IPS-NIHi11 (cell line): Measurements from ENCODE around the gene MRGPRG.
A peak's percentile ranks its signal among the peaks of the same experiment; 100 is the strongest.
"Not testable (repeated sequence)": the region's sequence is repeated elsewhere in the genome, so short reads cannot be mapped to it uniquely, and the experiment has no call there.

Source experiments
- DNase-seq: peaks from one replicate; pipeline ENCODE4 v3.0.0; 2012; ENCODE audit warnings: mixed read lengths, low spot score

The MRGPRG gene

GRCh38 chr11:3218483-3219280, at the start of gene MRGPRG:
MRGPRG (minus strand) TSS chr11:3218813; CDS start chr11:3218813, 0 bp downstream.
- peak; percentile 8 for DNase-seq

- not testable (repeated sequence) for DNase-seq
Measured at GRCh38 chr11:3262548-3262947, 43.9 kb upstream of the MRGPRG start.

GRCh38 chr11:3261831-3262230, 43.2 kb upstream of the MRGPRG start:
- not testable (repeated sequence) for DNase-seq

- DNase-seq = not testable (repeated sequence)
Measured at GRCh38 chr11:3257509-3257908, 38.9 kb upstream of the MRGPRG start.

GRCh38 chr11:3255241-3255640, 36.6 kb upstream of the MRGPRG start:
- DNase-seq = not testable (repeated sequence)

- DNase-seq = not testable (repeated sequence)
Measured at GRCh38 chr11:3254773-3255172, 36.2 kb upstream of the MRGPRG start.

GRCh38 chr11:3245071-3245470, 26.5 kb upstream of the MRGPRG start:
- DNase-seq = no peak

GRCh38 chr11:3243880-3244279, 25.3 kb upstream of the MRGPRG start:
- no peak for DNase-seq

- DNase-seq = no peak
Measured at GRCh38 chr11:3237119-3237518, 18.5 kb upstream of the MRGPRG start.

- DNase-seq = no peak
Measured at GRCh38 chr11:3234846-3235245, 16.2 kb upstream of the MRGPRG start.

GRCh38 chr11:3232956-3233355, 14.3 kb upstream of the MRGPRG start:
- DNase-seq = no peak

GRCh38 chr11:3231851-3232744, 13.5 kb upstream of the MRGPRG start, which contains the start of gene MRGPRE:
MRGPRE (minus strand) TSS chr11:3232417; CDS start chr11:3228799, 3,618 bp downstream.
- no peak for DNase-seq

- DNase-seq = no peak
Measured at GRCh38 chr11:3231550-3231850, 12.9 kb upstream of the MRGPRG start.

GRCh38 chr11:3230636-3231549, 12.3 kb upstream of the MRGPRG start:
- no peak for DNase-seq

GRCh38 chr11:3229673-3230630, 11.3 kb upstream of the MRGPRG start:
- DNase-seq = no peak

GRCh38 chr11:3228445-3228829, 9.8 kb upstream of the MRGPRG start:
- DNase-seq = no peak

- DNase-seq = peak; percentile 11
Measured at GRCh38 chr11:3227568-3228444, 9.2 kb upstream of the MRGPRG start.

GRCh38 chr11:3226846-3227567, 8.4 kb upstream of the MRGPRG start:
- DNase-seq = no peak
